ENCODE results near the gene OR10G4.

DNA sequence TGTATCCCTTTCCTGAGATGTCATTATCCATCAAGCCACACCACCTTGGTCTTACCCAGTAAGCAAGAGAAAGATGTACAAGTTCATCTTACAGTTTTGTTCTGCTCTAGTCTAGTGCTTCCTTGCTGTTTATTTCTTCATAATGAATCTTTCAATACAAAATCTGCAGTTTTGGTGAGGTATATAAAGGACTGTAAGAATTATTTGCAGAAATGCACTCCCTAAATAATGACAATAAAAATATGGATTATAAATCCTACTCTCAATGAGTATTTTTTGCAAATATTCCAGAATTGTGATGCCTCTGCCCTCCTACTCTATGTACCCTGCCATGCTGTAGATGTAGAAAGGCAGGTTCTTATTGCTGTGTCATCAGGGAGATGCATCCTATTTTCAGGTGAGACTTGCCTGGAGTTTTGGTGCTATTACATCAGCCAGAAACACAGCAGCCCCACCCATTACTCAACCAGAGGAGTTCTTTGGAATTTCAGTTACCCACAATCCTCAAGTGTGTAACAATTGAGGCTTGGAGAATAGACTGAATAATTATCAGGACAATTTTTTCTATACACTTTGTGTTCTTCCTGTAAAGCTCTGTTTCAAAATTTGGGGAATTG is 35.0 kb upstream of the OR10G4 start, which contains the start of gene OR10S1:
- TF ChIP-seq GATA2 (IDR thresholded peaks at IDR 0.05; ENCODE audit: low read depth, low read length) = no peak
- TF ChIP-seq GATA3 (IDR thresholded peaks at IDR 0.05; ENCODE audit: low read depth, low read length) = no peak
